Peyer's patch (tissue), 4 donors: ENCODE data around the gene SERBP1. TPM values are rescaled to one million over a fixed set of nuclear protein-coding genes. Genes with fewer than 3 reads are reported as not detected.
"Not testable (repeated sequence)": the region's sequence is repeated elsewhere in the genome, so short reads cannot be mapped to it uniquely, and the experiment has no call there.

Source experiments
- DNase-seq, 3 donors: peaks; one replicate each; pipeline ENCODE4 v3.0.0-alpha.2; 2017 to 2019
- H3K27ac ChIP-seq, 4 donors: fragments of 200-600 bp; sonication (generic); one replicate each; pipeline ENCODE4 v1.5.1; 2016 to 2019
- H3K27me3 ChIP-seq, 2 donors: fragments of 200-600 bp; sonication (generic); one replicate each; pipeline ENCODE4 v1.5.1; 2019
- H3K36me3 ChIP-seq, 3 donors: fragments of 200-600 bp; sonication (generic); one replicate each; pipeline ENCODE4 v1.5.1; 2016 to 2019
- H3K4me1 ChIP-seq, 4 donors: fragments of 200-600 bp; sonication (generic); one replicate each; pipeline ENCODE4 v1.5.1; 2016 to 2019
- H3K4me3 ChIP-seq, 4 donors: fragments of 200-600 bp; sonication (generic); 1 replicate in 3 of 4; 2 replicates in 1 of 4; pipeline ENCODE4 v1.5.1; 2016 to 2019; ENCODE audit warnings: mild to moderate bottlenecking in 1 of 4
- H3K9me3 ChIP-seq, 4 donors: fragments of 200-600 bp; sonication (generic); one replicate each; pipeline ENCODE4 v1.5.1; 2016 to 2019; ENCODE audit warnings: mild to moderate bottlenecking in 1 of 4
- CTCF ChIP-seq, 6 experiments: fragments of 450-650 bp in 4 of 6; fragments of 200-600 bp in 2 of 6; sonication (generic) in 1 of 6; IDR thresholded peaks; one replicate each; pipeline ENCODE4 v1.5.1; 2017 to 2019; ENCODE audit warnings: antibody characterized with exemption in 6 of 6, mild to moderate bottlenecking in 3 of 6, moderate library complexity in 1 of 6
- POLR2A ChIP-seq, 2 donors: fragments of 450-650 bp; IDR thresholded peaks; one replicate each; pipeline ENCODE4 v1.5.1; 2017; ENCODE audit warnings: antibody characterized with exemption in 2 of 2, mild to moderate bottlenecking in 2 of 2, moderate library complexity in 2 of 2
- total RNA-seq, 4 donors: library from RNA; depleted of rRNA; stranded (reverse); fragments of >200 nt; gene quantifications; one replicate each; pipeline ENCODE4 v1.1.0, GENCODE V29; 2016

SERBP1 gene
- total RNA-seq, 4 donors from 2014 or later = 99.5 to 171 (median 103) TPM

- Histone ChIP-seq H3K4me1 (no peaks in the 10 kb centered on the region), H3K27me3 (no peaks in the 10 kb centered on the region), H3K36me3 (peaks cover 0 to 76% (median 0%) of the 10 kb centered on the region in 3 donors), H3K27ac (no peak overlapping the region), H3K9me3 (no peaks in the 10 kb centered on the region), H3K4me3 (no peak overlapping the region)
- DNase-seq = no peak
- TF ChIP-seq POLR2A (IDR thresholded peaks at IDR 0.05) = no peak
- no peak for TF ChIP-seq CTCF (IDR thresholded peaks at IDR 0.05)
Observed at GRCh38 chr1:67415041-67415440, 15.2 kb downstream of the SERBP1 start.

DNA sequence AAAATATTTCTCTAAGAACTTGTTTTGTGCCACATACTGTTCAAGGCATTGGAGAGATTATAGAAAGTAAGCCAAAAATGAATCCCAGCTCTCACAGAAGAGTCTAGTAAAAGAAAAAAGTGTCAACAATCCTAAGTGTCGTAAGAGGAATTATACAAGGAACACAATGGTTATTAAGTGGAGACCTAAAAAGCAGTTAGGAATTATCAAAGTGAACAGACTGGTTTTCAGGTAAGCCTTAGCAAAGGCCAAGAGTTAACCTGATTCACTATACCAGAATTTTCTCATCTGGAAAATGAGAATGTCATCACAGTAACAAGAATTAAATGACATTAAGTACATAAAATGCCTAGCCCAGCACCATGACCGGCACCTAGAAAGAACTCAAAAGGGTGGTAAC is 15.6 kb downstream of the SERBP1 start:
- DNase-seq = no peak
- H3K36me3 ChIP-seq = peaks cover 0 to 71% (median 0%) of the 10 kb centered on the region in 3 donors
- H3K27me3 ChIP-seq = no peaks in the 10 kb centered on the region

DNA sequence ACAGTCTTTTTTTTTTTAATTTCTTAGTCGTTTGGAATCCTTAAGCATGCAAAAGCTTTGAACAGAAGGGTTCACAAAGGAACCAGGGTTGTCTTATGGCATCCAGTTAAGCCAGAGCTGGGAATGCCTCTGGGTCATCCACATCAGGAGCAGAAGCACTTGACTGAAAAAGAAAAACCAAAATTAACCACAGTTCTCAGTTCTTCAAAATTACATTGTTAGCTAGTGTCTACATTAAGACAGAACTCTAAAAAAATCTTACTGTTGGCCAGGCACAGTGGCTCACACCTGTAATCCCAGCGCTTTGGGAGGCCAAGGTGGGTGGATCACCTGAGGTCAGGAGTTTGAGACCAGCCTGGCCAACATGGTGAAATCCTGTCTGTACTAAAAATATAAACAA is 17.1 kb downstream of the SERBP1 start:
- peaks cover 0 to 57% (median 0%) of the 10 kb centered on the region in 3 donors for H3K36me3 ChIP-seq
- H3K27me3 ChIP-seq, H3K27ac ChIP-seq: not testable (repeated sequence)

More for the DNA sequence above, 15.6 kb downstream of the SERBP1 start:
- Histone ChIP-seq H3K4me1 (no peaks in the 10 kb centered on the region), H3K4me3 (no peak overlapping the region), H3K27ac (no peak overlapping the region), H3K9me3 (no peaks in the 10 kb centered on the region)
- TF ChIP-seq CTCF (IDR thresholded peaks at IDR 0.05) (no peak), POLR2A (IDR thresholded peaks at IDR 0.05) (no peak)

DNA sequence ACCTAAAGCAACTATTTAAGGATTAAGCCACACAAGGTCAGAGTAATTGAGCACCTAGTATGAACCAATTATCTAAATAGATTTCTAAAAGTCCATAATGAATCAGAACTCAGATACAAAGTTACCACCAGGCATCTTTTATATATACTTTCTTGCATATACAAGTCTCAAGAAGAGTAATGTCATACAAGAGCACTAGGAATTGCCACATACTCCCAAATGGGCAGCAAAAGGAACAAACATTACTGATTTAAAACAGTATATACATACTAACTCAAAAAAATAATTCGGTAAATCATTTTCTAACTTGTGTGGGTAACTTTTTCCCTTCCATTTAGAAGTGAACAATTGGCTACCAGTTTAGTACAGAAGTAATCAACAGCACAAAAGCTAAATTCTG is 22.1 kb downstream of the SERBP1 start:
- Histone ChIP-seq H3K9me3 (no peaks in the 10 kb centered on the region), H3K27ac (no peak overlapping the region), H3K4me1 (no peaks in the 10 kb centered on the region), H3K4me3 (no peak overlapping the region), H3K36me3 (peaks cover 0 to 10% (median 0%) of the 10 kb centered on the region in 3 donors), H3K27me3 (no peaks in the 10 kb centered on the region)
- no peak for TF ChIP-seq CTCF (IDR thresholded peaks at IDR 0.05)
- no peak for TF ChIP-seq POLR2A (IDR thresholded peaks at IDR 0.05)
- DNase-seq = no peak

More for the DNA sequence above, 17.1 kb downstream of the SERBP1 start:
- DNase-seq, H3K4me3 ChIP-seq, H3K4me1 ChIP-seq, H3K9me3 ChIP-seq: not testable (repeated sequence)

GRCh38 chr1:67407498-67407897 is 22.7 kb downstream of the SERBP1 start:
- H3K27ac ChIP-seq = no peak overlapping the region
- H3K4me3 ChIP-seq = no peak overlapping the region
- DNase-seq = no peak
- H3K36me3 ChIP-seq = peaks cover 0 to 7% (median 0%) of the 10 kb centered on the region in 3 donors
- TF ChIP-seq CTCF (IDR thresholded peaks at IDR 0.05) = no peak
- no peak for TF ChIP-seq POLR2A (IDR thresholded peaks at IDR 0.05)
- no peaks in the 10 kb centered on the region for H3K4me1 ChIP-seq
- no peaks in the 10 kb centered on the region for H3K9me3 ChIP-seq
- H3K27me3 ChIP-seq = no peaks in the 10 kb centered on the region

- Histone ChIP-seq H3K36me3 (no peaks in the 10 kb centered on the region), H3K4me1 (no peaks in the 10 kb centered on the region), H3K27me3 (no peaks in the 10 kb centered on the region), H3K9me3 (no peaks in the 10 kb centered on the region), H3K4me3 (no peak overlapping the region), H3K27ac (no peak overlapping the region)
- no peak for TF ChIP-seq CTCF (IDR thresholded peaks at IDR 0.05)
- DNase-seq = no peak
Observed at GRCh38 chr1:67405473-67406245, 24.5 kb downstream of the SERBP1 start.
